PC-3 (cell line): Measurements from ENCODE around the gene ATP6V1G2. TPM values are rescaled to one million over a fixed set of nuclear protein-coding genes. Genes with fewer than 3 reads are reported as not detected.
"Not testable (repeated sequence)": the region's sequence is repeated elsewhere in the genome, so short reads cannot be mapped to it uniquely, and the experiment has no call there.

Experiments used
- ATAC-seq: fragments of 200-7000 bp; cut with Tn5 transposase; 2 replicates; pipeline ENCODE4 v1.9.1; 2020; ENCODE audit warnings: mild to moderate bottlenecking, moderate library complexity
- BruUV-seq: library from RNA; stranded (reverse); fragments of 400-500 nt; replicated peaks from 2 replicates; lab custom pipeline; 2021; lab: Mats Ljungman, UMichigan
- CTCF ChIA-PET: fragments of 300-600 bp; sonication (Branson Sonifier 250); formaldehyde crosslinking; loops from one replicate; lab custom pipeline; 2022; ENCODE audit warnings: antibody characterized with exemption; lab: Charles Lee
- POLR2A ChIA-PET: fragments of 300-600 bp; sonication (Branson Sonifier 250); formaldehyde crosslinking; loops from one replicate; lab custom pipeline; 2022; ENCODE audit warnings: antibody characterized with exemption; ENCODE audit not compliant: unreplicated experiment; lab: Charles Lee
- DNase-seq: peaks from one replicate; pipeline ENCODE4 v3.0.0-alpha.2; 2015
- H2AFZ ChIP-seq: fragments of 300-600 bp; sonication (generic); 2 replicates; pipeline ENCODE4 v1.6.0; 2016; ENCODE audit warnings: antibody characterized with exemption, low read length
- H3F3A ChIP-seq: fragments of 300-600 bp; sonication (generic); one replicate; pipeline ENCODE4 v1.6.0; 2017; ENCODE audit warnings: antibody characterized with exemption, low read length, control low read depth, mild to moderate bottlenecking; ENCODE audit not compliant: unreplicated experiment
- H3K27ac ChIP-seq: fragments of 300-600 bp; sonication (generic); 2 replicates; pipeline ENCODE4 v1.5.1; 2016; ENCODE audit warnings: mild to moderate bottlenecking, low read length
- H3K27me3 ChIP-seq: fragments of 300-600 bp; sonication (generic); 2 replicates; pipeline ENCODE4 v1.6.1; 2016; ENCODE audit warnings: low read length, mixed read lengths
- H3K36me3 ChIP-seq: fragments of 300-600 bp; sonication (generic); 2 replicates; pipeline ENCODE4 v1.6.1; 2016; ENCODE audit warnings: low read depth, mixed run types, low read length, mixed read lengths
- H3K4me1 ChIP-seq: fragments of 300-600 bp; sonication (generic); 2 replicates; pipeline ENCODE4 v1.5.1; 2016; ENCODE audit warnings: low read length; ENCODE audit not compliant: insufficient read depth
- H3K4me2 ChIP-seq: fragments of 300-600 bp; sonication (generic); 2 replicates; pipeline ENCODE4 v1.6.0; 2016; ENCODE audit warnings: low read length
- H3K4me3 ChIP-seq: fragments of 300-600 bp; sonication (generic); 2 replicates; pipeline ENCODE4 v1.5.1; 2016; ENCODE audit warnings: mild to moderate bottlenecking, low read length, mixed read lengths
- H3K79me2 ChIP-seq: fragments of 300-600 bp; sonication (generic); 2 replicates; pipeline ENCODE4 v1.6.1; 2017; ENCODE audit warnings: low read length, mixed read lengths
- H3K9ac ChIP-seq: fragments of 300-600 bp; sonication (generic); 2 replicates; pipeline ENCODE4 v1.6.0; 2016; ENCODE audit warnings: mild to moderate bottlenecking, low read length
- H3K9me2 ChIP-seq: fragments of 300-600 bp; sonication (generic); replicated peaks from 2 replicates; pipeline ENCODE4 v1.6.1; 2016; ENCODE audit warnings: mixed run types, low read length, mixed read lengths
- H3K9me3 ChIP-seq: fragments of 300-600 bp; sonication (generic); 2 replicates; pipeline ENCODE4 v1.6.1; 2016; ENCODE audit warnings: low read length, mixed read lengths
- H4K20me1 ChIP-seq: fragments of 300-600 bp; sonication (generic); 2 replicates; pipeline ENCODE4 v1.6.1; 2016; ENCODE audit warnings: low read length, mixed read lengths
- EZH2 ChIP-seq: fragments of 300-600 bp; sonication (generic); IDR thresholded peaks from one replicate; pipeline ENCODE4 v1.6.1; 2017; ENCODE audit warnings: antibody characterized with exemption, mild to moderate bottlenecking, low read length; ENCODE audit not compliant: unreplicated experiment
- EZH2phosphoT487 ChIP-seq: fragments of 300-600 bp; sonication (generic); IDR thresholded peaks from 2 replicates; pipeline ENCODE4 v1.6.1; 2018; ENCODE audit warnings: mild to moderate bottlenecking, antibody characterized with exemption, low read length, borderline replicate concordance
- intact Hi-C: fragments of 100-400 bp; cut with micrococcal nuclease; formaldehyde crosslinking; loops from 2 replicates; pipeline ENCODE4 v1.9.0; 2023
- total RNA-seq: library from RNA; depleted of rRNA; stranded (reverse); fragments of >200 nt; gene quantifications from 2 replicates; pipeline ENCODE4 v1.2.3, GENCODE V29; 2014
- TF ChIP-seq, protein P1 (sequence below): fragments of 300-600 bp; sonication (generic); conservative IDR thresholded peaks from 2 replicates; pipeline ENCODE4 v1.5.1; 2017; ENCODE audit warnings: antibody characterized with exemption, low read depth, mild to moderate bottlenecking, low read length

ATP6V1G2 gene
- total RNA-seq, 1 experiment from 2014 or later: 1.2 TPM

DNA sequence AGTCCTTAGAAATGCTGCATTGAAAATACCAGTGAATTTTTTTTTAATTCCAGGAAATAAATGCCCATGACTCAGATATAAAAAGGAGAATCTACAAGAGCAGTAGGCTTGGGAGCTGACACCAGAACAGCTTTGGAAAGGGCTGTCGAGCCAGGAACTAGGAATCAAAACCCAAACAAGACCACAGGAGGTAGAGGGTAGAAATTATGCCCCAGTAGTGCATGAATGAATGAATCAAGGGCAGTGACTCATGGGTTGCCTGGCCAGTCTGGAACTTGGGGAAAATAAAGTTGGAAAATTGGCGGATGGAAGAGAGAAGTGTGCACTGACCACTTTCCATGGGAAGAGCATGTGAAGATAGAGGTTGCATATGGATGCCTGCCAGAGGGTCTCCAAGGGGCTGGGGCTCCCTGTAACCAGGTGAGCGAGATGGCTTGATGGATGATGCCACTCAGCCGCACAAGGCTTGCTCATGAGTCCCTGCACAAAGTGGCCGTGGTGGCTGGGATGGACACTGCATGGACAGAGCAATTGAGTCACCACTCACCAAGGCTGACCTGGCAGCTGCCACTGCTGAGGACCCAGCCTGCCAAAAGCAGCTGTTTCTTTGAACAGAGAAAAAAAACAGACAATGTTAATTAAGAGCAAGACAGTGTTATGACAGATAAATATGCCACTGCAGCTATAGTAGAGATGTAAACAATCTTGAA is 32.8 kb downstream of the ATP6V1G2 start:
- CTCF ChIA-PET: interaction anchor here (0.7 kb wide), 1 partner anchor 63 kb away, joined by 5 read pairs; no protein-coding TSS in a partner anchor

DNA sequence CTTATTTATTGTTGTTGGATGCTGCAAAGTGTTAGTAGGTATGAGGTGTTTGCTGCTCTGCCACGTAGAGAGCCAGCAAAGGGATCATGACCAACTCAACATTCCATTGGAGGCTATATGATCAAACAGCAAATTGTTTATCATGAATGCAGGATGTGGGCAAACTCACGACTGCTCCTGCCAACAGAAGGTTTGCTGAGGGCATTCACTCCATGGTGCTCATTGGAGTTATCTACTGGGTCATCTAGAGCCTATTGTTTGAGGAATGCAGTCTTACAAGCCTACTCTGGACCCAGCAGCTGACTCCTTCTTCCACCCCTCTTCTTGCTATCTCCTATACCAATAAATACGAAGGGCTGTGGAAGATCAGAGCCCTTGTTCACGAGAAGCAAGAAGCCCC is 36.4 kb downstream of the ATP6V1G2 start:
- H3K9ac ChIP-seq: no peak overlapping the region
- no peak overlapping the region for H2AFZ ChIP-seq
- no peaks in the 10 kb centered on the region for H3K9me3 ChIP-seq
- H3K27ac ChIP-seq: no peak overlapping the region
- peaks cover 11% of the 10 kb centered on the region; the same call in 1 of the 2 replicates for H3K4me1 ChIP-seq
- DNase-seq: peak; percentile 51
- no peaks in the 10 kb centered on the region for H3F3A ChIP-seq
- H3K79me2 ChIP-seq: peaks cover 2% of the 10 kb centered on the region
- peak; percentile 27; the same call in 1 of the 2 replicates for ATAC-seq
- peaks cover 48% of the 10 kb centered on the region for H3K36me3 ChIP-seq
- no peaks in the 10 kb centered on the region for H4K20me1 ChIP-seq
- no TSS peak for BruUV-seq
- H3K9me2 ChIP-seq: no peaks in the 10 kb centered on the region
- no peak overlapping the region for H3K4me3 ChIP-seq
- no peak overlapping the region for H3K4me2 ChIP-seq
- intact Hi-C loops: no loop called here
- no peaks in the 10 kb centered on the region for H3K27me3 ChIP-seq
- TF ChIP-seq EZH2 (no peak), EZH2phosphoT487 (no peak)
- TF ChIP-seq, protein P1, sequence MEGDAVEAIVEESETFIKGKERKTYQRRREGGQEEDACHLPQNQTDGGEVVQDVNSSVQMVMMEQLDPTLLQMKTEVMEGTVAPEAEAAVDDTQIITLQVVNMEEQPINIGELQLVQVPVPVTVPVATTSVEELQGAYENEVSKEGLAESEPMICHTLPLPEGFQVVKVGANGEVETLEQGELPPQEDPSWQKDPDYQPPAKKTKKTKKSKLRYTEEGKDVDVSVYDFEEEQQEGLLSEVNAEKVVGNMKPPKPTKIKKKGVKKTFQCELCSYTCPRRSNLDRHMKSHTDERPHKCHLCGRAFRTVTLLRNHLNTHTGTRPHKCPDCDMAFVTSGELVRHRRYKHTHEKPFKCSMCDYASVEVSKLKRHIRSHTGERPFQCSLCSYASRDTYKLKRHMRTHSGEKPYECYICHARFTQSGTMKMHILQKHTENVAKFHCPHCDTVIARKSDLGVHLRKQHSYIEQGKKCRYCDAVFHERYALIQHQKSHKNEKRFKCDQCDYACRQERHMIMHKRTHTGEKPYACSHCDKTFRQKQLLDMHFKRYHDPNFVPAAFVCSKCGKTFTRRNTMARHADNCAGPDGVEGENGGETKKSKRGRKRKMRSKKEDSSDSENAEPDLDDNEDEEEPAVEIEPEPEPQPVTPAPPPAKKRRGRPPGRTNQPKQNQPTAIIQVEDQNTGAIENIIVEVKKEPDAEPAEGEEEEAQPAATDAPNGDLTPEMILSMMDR: no peak
- ChIA-PET POLR2A (no interaction called here), CTCF (no interaction called here)

More for the DNA sequence above, 32.8 kb downstream of the ATP6V1G2 start:
- H4K20me1 ChIP-seq: no peaks in the 10 kb centered on the region
- no peaks in the 10 kb centered on the region for H3K9me3 ChIP-seq
- H3K9ac ChIP-seq: no peak overlapping the region
- no peak; the same call in 1 of the 2 replicates for ATAC-seq
- TF ChIP-seq, protein P1: no peak
- TF ChIP-seq EZH2 (no peak), EZH2phosphoT487 (no peak)
- intact Hi-C loops: no loop called here
- H2AFZ ChIP-seq: no peak overlapping the region
- H3K4me3 ChIP-seq: no peak overlapping the region
- H3K27ac ChIP-seq: no peak overlapping the region
- peak; percentile 32 for DNase-seq
- BruUV-seq: TSS peak; percentile 27
- no peaks in the 10 kb centered on the region for H3K9me2 ChIP-seq
- no peaks in the 10 kb centered on the region for H3K79me2 ChIP-seq
- no peak overlapping the region for H3K4me2 ChIP-seq
- POLR2A ChIA-PET: no interaction called here
- H3K27me3 ChIP-seq: no peaks in the 10 kb centered on the region
- H3F3A ChIP-seq: no peaks in the 10 kb centered on the region
- peaks cover 23% of the 10 kb centered on the region for H3K36me3 ChIP-seq
- peaks cover 14% of the 10 kb centered on the region; the same call in 1 of the 2 replicates for H3K4me1 ChIP-seq

DNA sequence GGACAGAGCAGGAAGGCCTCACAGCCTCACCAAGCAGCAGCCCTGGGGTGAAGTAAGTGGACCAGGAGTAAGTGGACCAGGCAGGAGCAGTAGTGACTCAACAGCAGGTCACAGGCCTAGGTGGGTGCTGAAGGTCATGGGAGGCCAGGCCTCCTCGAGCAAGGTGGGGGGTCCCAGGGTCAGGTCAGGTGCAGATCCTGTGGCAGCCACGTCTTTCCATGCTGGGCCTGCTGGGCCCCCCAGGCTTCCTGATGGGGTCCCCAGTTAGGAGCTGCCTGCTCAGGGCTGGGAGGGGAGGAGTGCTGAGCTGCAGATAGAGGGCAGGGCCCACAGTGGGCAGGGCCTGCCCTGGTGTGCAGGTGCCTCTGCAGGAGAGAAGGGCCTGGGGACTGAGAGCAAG is 37.4 kb downstream of the ATP6V1G2 start:
- BruUV-seq, ATAC-seq, H3K9ac ChIP-seq, H3F3A ChIP-seq, H2AFZ ChIP-seq, POLR2A ChIA-PET, H3K9me2 ChIP-seq, H4K20me1 ChIP-seq, intact Hi-C loops, H3K27ac ChIP-seq, H3K9me3 ChIP-seq, DNase-seq, H3K27me3 ChIP-seq, CTCF ChIA-PET, H3K4me3 ChIP-seq, H3K4me2 ChIP-seq: not testable (repeated sequence)
- Histone ChIP-seq H3K36me3 (peaks cover 48% of the 10 kb centered on the region), H3K4me1 (peaks cover 11% of the 10 kb centered on the region; the same call in 1 of the 2 replicates), H3K79me2 (peaks cover 11% of the 10 kb centered on the region)
